Psoas muscle (tissue), 8 donors: ENCODE measurements around the gene MTHFD1L. TPM values are rescaled to one million over a fixed set of nuclear protein-coding genes. Genes with fewer than 3 reads are reported as not detected.
"Not testable (repeated sequence)": the region's sequence is repeated elsewhere in the genome, so short reads cannot be mapped to it uniquely, and the experiment has no call there.

Source experiments
- ATAC-seq, 4 donors: fragments of 200-7000 bp; cut with Tn5 transposase; one replicate each; pipeline ENCODE4 v1.9.1; 2020; ENCODE audit warnings: moderate library complexity in 3 of 4, mild to moderate bottlenecking in 2 of 4
- DNase-seq, 2 donors: peaks; one replicate each; pipeline ENCODE4 v3.0.0-alpha.2; 2020
- H3K27ac ChIP-seq: fragments of 200-600 bp; one replicate; pipeline ENCODE4 v1.8.0; 2022
- H3K27me3 ChIP-seq, 3 donors: fragments of 200-600 bp in 1 of 3; one replicate each; pipeline versions ENCODE4 v1.6.1 to v1.8.0; 2013 to 2022; ENCODE audit warnings: low read length in 2 of 3, mild to moderate bottlenecking in 2 of 3, moderate library complexity in 1 of 3; ENCODE audit not compliant: insufficient read depth in 3 of 3
- H3K36me3 ChIP-seq, 2 donors: fragments of 200-600 bp in 1 of 2; one replicate each; pipeline versions ENCODE4 v1.6.1 to v1.8.0; 2013 to 2022; ENCODE audit warnings: low read depth in 1 of 2, mild to moderate bottlenecking in 1 of 2, moderate library complexity in 1 of 2; ENCODE audit not compliant: insufficient read depth in 1 of 2
- H3K4me1 ChIP-seq: fragments of 200-600 bp; one replicate; pipeline ENCODE4 v1.8.0; 2022
- H3K4me3 ChIP-seq: fragments of 200-600 bp; one replicate; pipeline ENCODE4 v1.8.0; 2022; ENCODE audit warnings: mild to moderate bottlenecking
- H3K9me3 ChIP-seq: fragments of 200-600 bp; one replicate; pipeline ENCODE4 v1.8.0; 2022
- CTCF ChIP-seq: fragments of 200-600 bp; IDR thresholded peaks from one replicate; pipeline ENCODE4 v1.8.0; 2022; ENCODE audit warnings: antibody characterized with exemption
- WGBS, 3 donors: extraction: QIAGEN DNeasy Blood & Tissue Kit; methylation state at CpG; one replicate each; pipeline versions ENCODE4 v1.1.6 to v1.1.7; 2013; 5-methylcytosine and 5-hydroxymethylcytosine counted together
- intact Hi-C, 2 donors: fragments of 100-400 bp; cut with DNase I; formaldehyde crosslinking; loops; one replicate each; pipeline versions ENCODE4 v1.11.0 to v1.14.2; 2022
- polyA plus RNA-seq, 3 donors: library from polyadenylated mRNA; stranded (reverse); fragments of 200-250 nt; gene quantifications; one replicate each; pipeline ENCODE4 v1.2.3, GENCODE V29; 2013
- total RNA-seq, 4 donors: library from RNA; stranded (reverse); fragmentation: NEBNext Ultra II Directional in 2 of 4; extraction: Animal tissue kit (Norgen Biotek cat#: 25700) in 2 of 4; gene quantifications; one replicate each; pipeline versions ENCODE4 v1.2.1 to v1.2.4, GENCODE V29; 2021 to 2023
- donor health status: healthy with polysubstance abuse.
- donor health status: DM: no; HTN: no; CAD: no; lungs with moderate emphysema.
- donor health status: Bipolar disorder and iron deficiency.
- donor health status: healthy.
- donor health status: DM: yes; HTN: yes; CAD: no.
- donor health status: DM: no; HTN: no; CAD: no.
- donor health status: DM: no; HTN: no; CAD: no.
- donor health status: DM: yes; HTN: yes; CAD: no.

MTHFD1L gene
- total and polyA plus RNA-seq, 7 donors, result 0.21 to 4.1 (median 1.1) TPM

- H3K27ac ChIP-seq, result no peak overlapping the region
- 90 to 96% (median 93%) methylated on average over 5 of the region's 5 CpGs for WGBS, 3 donors
- no peaks in the 10 kb centered on the region for H3K27me3 ChIP-seq
- no peaks in the 10 kb centered on the region for H3K36me3 ChIP-seq
- H3K4me1 ChIP-seq, result no peaks in the 10 kb centered on the region
- intact Hi-C loops, result no loop called here
- no peak for DNase-seq
- H3K4me3 ChIP-seq, result no peak overlapping the region
- no peak for TF ChIP-seq CTCF
- ATAC-seq, result no peak
- H3K9me3 ChIP-seq, result no peaks in the 10 kb centered on the region
Measured at GRCh38 chr6:151113641-151114040, 248.1 kb downstream of the MTHFD1L start.

GRCh38 chr6:151118461-151119123 is 253.1 kb downstream of the MTHFD1L start:
- H3K4me3 ChIP-seq, result no peak overlapping the region
- H3K36me3 ChIP-seq, result no peaks in the 10 kb centered on the region
- H3K4me1 ChIP-seq, result no peaks in the 10 kb centered on the region
- H3K9me3 ChIP-seq, result no peaks in the 10 kb centered on the region
- intact Hi-C loops, result no loop called here
- 77 to 87% (median 84%) methylated on average over 8 of the region's 8 CpGs for WGBS, 3 donors
- no peak overlapping the region for H3K27ac ChIP-seq
- no peak for TF ChIP-seq CTCF
- H3K27me3 ChIP-seq, result no peaks in the 10 kb centered on the region
- ATAC-seq (no peak), DNase-seq (no peak)

- ATAC-seq, result no peak
- no peaks in the 10 kb centered on the region for H3K4me1 ChIP-seq
- 86 to 89% (median 89%) methylated on average over 11 of the region's 11 CpGs for WGBS, 3 donors
Measured at GRCh38 chr6:151119823-151120524, 254.5 kb downstream of the MTHFD1L start.

GRCh38 chr6:151121900-151122299 is 256.4 kb downstream of the MTHFD1L start:
- intact Hi-C loops, result no loop called here
- no peaks in the 10 kb centered on the region for H3K36me3 ChIP-seq
- no peaks in the 10 kb centered on the region for H3K4me1 ChIP-seq
- no peaks in the 10 kb centered on the region for H3K27me3 ChIP-seq
- ATAC-seq (peak in 1 of 4 donors; percentile 47), DNase-seq (peak; percentile 25 to 79)
- no peak overlapping the region for H3K27ac ChIP-seq
- 14 to 40% (median 16%) methylated on average over 1 of the region's 1 CpG for WGBS, 3 donors
- H3K4me3 ChIP-seq, result no peak overlapping the region
- no peak for TF ChIP-seq CTCF
- H3K9me3 ChIP-seq, result no peaks in the 10 kb centered on the region

More at GRCh38 chr6:151119823-151120524, 254.5 kb downstream of the MTHFD1L start:
- Histone ChIP-seq H3K9me3 (no peaks in the 10 kb centered on the region), H3K4me3 (no peak overlapping the region), H3K36me3 (no peaks in the 10 kb centered on the region), H3K27ac (no peak overlapping the region), H3K27me3 (no peaks in the 10 kb centered on the region)
- DNase-seq, result no peak
- no peak for TF ChIP-seq CTCF
- intact Hi-C loops, result no loop called here

- intact Hi-C loops, H3K4me3 ChIP-seq, H3K4me1 ChIP-seq, DNase-seq, H3K9me3 ChIP-seq, H3K27me3 ChIP-seq, H3K36me3 ChIP-seq, H3K27ac ChIP-seq, ATAC-seq: not testable (repeated sequence)
- WGBS, 3 donors, result 94 to 95% (median 95%) methylated on average over 8 of the region's 8 CpGs
Measured at GRCh38 chr6:151123641-151124040, 258.1 kb downstream of the MTHFD1L start.

- DNase-seq, H3K4me3 ChIP-seq, H3K27ac ChIP-seq, ATAC-seq, H3K36me3 ChIP-seq, H3K4me1 ChIP-seq, H3K9me3 ChIP-seq, H3K27me3 ChIP-seq, intact Hi-C loops: not testable (repeated sequence)
- WGBS, 3 donors, result 49 to 60% (median 50%) methylated on average over 2 of the region's 2 CpGs
Measured at GRCh38 chr6:151125242-151125641, 259.7 kb downstream of the MTHFD1L start.

GRCh38 chr6:151125651-151126416 is 260.3 kb downstream of the MTHFD1L start:
- 52 to 66% (median 53%) methylated on average over 6 of the region's 6 CpGs for WGBS, 3 donors
- ATAC-seq, H3K4me3 ChIP-seq, H3K36me3 ChIP-seq, H3K27ac ChIP-seq, DNase-seq, intact Hi-C loops, H3K4me1 ChIP-seq, H3K27me3 ChIP-seq, H3K9me3 ChIP-seq: not testable (repeated sequence)
